Stimulated activated CD8-positive, alpha-beta memory T cell treated with anti-CD3 and anti-CD28 coated beads, Interleukin-7, amount 100 ng/mL, for 1 hour (primary cell): ENCODE data around the gene APBB1.
A peak's percentile ranks its signal among the peaks of the same experiment; 100 is the strongest.

ENCODE experiments used
- DNase-seq, 2 donors: peaks; one replicate each; pipeline ENCODE4 v3.0.0-alpha.2; 2020; ENCODE audit warnings: low read depth in 2 of 2

Gene APBB1

DNA sequence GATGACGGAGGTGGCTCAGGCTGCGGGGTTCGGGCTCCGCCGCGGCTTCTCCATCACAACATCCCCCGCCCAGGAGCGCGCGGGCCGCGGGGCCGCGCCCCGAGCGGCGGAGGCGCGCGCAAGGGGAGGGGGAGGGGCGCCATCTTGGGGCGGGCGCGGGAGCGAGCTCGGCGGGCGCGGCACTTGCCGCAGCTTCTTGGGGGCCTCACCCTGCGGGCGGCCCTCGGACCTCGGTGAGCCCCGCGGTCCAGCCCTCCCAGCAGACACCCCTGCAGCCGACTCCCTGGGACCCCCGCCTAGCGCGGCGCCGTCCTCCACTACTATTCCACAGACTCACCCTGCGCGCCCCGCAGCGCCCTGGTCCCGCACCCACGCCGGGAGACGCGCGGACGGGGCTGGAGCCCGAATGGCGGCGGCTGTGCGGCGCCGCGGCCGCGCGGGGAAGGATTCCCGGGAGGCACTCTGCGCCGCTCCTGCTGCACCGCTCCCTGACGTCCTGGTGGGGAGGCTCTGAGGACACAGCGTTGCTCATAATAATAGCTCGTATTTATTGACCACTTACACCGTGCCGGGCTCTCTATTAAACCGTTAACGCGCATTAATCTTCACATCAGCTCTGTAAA is at the start of gene APBB1:
APBB1 (minus strand) TSS at position 86 of the 623 bp plus-strand sequence. CDS start 7,747 bp downstream, outside the sequence.
- peak; percentile 35 to 46 for DNase-seq

DNA sequence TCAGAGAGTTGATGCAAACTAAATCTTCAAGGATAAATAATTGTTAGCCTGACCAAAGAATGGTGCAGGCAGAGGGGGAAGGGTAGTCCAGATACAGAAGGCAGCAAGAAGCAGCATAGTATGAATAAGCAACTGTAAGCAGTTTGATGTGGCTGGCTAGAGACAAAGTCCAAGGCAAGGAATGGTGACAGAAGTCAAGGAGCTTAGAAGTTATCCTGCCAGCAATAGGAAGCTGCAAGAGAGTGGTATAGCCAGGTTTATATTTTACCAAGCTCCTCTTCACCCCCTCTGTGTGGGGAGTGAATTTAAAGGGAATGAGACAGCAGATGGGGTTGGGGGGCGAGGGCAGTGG is 40.2 kb upstream of the APBB1 start:
- no peak for DNase-seq

DNA sequence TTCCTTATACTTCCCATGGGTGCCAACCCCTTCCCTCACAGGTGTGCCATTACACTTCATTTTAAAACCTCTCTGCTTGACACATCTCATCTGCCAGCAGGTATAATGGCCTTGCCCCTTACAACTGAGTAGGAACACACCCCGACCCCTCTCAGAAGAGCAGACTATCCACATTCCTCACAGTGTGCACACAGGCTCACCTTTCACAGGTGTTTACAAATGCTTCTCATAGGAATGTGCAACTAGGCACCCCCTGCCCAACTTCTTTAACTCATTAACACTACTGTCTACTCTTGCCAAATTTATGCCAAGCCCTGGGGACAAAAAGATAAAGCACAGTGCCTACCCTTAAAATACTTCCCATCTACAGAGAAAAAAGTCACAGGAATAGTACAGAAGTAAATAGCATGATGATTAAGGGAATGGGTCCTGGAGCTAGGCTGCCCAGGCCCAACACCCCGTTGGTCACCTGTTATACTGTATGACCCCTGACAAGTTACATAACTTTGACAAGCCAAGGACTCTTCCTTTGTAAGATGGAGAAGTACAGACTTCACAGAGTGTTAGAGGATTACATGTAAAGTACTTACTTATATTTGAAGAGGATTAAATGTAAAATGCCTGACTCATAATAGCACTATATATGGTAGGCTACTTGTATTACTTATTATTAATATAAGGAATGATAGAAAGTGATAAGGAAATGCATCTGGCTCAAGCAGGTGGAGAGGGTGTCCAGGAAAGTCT is 39.6 kb upstream of the APBB1 start:
- no peak for DNase-seq

DNA sequence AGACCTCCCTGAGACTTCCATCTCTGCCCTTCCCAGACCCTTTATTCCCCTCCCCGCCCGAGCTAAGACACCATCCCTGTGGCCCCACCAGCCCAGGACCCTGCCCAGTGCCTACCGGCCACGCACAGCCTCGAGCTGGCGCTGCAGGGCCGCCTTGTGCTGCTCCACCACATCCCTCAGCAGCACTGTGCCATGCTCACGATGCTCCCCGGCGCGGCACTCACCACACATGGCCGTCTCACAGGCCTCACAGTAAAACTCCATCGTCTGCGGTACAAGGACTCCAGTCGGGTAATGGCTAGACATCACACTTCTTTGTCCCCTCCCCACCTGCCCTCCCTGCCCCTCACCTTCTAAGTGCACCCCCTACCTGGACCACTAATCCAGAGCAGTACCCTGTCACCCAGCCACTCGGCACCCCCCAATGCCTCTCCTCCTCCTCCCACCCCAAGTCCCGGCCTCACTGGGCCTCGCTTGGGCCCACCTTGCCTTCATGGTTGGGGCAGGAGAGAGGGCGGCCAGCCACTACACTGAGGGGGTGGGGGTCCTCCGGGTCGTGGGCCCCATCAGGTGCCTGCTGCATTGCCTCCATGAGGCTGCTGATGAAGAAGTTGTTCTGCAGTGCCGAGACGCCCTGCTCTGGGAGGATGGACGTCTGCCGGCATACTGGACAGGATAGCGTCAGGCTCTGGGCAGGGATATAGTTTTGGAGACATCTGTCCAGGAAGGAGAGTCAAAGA is 38.9 kb upstream of the APBB1 start:
- no peak for DNase-seq

DNA sequence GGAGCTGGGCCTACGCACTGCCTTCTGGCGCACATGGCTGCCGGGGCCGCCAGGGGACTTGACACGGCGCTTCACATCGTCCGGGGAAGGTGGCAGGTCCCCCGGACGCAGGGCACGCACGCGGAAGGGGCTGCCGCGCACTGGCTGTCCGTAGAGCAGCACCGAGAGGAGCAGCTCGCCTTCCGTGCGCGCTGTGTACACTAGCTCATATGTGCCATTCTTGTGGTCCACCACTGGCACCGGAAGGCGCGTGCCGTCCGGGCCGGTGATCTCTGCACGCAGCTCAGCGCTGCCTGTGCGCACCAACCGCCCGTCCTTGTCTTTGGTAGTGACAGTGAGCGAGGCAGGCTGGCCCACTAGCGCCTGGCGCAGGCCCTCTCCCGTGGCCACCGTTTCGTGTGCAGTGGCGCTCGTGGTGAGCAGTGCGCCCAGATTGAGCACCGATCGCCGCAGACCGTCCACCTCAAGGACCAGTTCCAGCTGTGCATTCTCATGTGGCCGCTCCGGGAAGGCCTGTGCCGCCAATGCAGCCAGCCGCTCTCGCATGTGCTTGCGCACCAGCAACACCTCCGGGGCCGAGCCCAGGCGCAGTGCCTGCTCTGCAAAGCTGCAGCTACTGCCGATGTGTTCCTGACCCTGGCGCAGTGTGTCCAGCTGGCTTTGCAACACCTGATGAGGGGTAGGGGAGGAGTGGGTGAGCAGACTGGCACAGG is 37.6 kb upstream of the APBB1 start:
- no peak for DNase-seq

DNA sequence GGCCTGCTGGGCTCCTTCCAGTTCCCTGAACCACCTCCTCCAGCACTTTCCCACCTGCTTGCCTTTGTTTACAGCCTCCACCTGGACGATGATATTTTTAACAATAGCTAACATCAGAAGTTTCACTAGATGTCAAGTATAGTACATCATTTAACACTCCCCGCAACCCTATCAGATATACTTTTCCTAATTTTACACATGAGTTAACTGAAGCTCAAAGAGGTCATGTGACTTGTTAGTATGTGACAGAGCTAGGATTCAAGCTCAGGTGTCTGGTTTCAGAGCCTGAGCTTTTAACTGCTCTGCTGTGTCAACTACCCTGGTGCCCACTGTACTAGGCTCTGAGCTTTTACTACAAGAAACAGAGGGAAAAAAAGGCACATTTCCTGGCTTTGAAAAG is 36.2 kb upstream of the APBB1 start:
- no peak for DNase-seq

DNA sequence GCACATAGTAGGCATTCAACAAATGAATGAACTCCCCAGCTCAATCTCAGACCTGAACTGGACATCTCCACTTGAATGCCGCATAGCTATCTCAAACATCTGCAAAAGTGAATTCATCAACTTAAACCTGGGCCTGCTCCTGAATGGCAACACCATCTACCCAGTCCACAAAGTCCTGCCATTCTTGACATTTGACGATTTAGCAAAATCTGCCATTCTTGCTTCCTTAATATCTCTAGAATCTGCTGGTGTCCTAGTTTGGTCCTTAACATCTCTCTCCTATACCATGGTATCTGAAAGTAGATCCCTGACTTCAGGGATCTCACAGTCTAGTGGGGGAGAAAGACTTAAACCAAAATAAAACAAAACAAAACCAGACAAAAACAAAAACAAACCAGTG is 34.3 kb upstream of the APBB1 start:
- no peak for DNase-seq

DNA sequence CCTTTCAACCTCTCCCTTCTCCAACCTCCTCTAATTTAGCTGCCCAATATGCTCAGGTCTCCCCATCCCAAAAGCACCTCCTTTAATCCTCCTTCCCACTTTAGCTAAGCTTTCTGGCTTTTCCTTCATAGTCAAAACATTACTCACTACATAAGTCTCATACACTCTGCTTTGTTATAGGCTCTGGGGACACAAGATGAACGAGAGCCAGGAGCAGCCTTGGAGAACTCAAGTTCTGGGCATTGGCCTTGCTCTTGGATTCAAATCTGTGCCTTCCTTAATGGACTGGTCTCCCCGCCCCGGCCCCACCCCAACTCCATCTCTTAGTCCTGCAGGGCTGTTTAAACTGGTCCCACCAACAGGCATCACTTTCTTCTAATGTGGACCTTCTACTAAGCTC is 33.3 kb upstream of the APBB1 start:
- DNase-seq: no peak

DNA sequence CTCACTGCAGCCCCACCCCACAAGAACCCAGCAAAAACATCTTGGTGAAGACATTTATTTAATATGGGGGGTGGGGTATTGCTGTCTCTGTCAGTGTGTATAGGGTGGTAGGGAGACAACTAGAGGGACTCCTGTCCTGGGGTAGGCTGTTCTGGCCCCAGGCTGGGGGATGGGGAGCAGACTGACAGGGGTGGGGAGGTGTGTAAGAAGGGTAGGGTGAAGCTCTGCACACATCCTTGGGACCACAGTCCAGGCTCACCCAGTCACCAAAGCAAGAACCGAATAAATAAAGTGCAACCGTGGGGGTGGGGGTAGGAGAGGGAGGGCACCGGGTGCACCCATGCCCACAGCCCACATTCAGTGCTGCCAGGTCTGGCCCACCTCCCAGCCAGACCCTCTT is 29.7 kb upstream of the APBB1 start:
- no peak for DNase-seq

DNA sequence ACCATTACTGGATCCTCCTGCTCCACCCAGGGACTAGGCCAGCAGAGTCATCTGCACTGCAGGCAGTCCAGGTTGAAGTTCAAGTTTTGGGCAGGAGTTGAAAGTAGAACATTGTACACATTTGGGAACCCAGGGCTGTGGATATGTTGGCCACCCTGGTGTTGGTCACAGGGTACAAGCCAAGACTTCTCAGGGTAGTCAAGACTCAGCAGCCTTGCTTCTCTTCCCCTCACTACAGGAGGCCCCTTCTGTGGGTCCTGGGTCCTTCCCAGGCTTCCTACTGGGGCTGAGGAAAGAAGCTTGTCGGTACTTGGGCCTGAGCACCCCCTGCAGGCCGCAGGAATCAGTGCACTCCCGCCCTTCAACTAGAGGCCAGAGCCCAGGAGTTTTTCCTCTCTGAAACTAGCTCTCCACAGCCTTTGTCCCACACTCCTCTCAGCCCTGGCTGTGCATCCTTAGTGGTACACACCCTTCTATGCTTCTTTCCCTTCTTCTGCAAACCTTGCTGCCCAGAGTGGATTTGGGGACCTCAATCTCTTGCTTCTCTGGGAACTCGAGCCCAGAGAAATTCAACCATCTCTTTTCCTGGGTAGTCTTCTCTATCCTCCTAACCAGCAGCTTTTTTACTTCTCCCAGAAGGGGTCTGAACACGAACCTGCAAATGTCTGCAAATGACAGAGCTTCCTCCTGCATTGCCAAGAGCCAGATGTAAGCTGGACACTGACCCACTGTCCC is 24.5 kb upstream of the APBB1 start:
- peak; percentile 17 to 32 for DNase-seq

DNA sequence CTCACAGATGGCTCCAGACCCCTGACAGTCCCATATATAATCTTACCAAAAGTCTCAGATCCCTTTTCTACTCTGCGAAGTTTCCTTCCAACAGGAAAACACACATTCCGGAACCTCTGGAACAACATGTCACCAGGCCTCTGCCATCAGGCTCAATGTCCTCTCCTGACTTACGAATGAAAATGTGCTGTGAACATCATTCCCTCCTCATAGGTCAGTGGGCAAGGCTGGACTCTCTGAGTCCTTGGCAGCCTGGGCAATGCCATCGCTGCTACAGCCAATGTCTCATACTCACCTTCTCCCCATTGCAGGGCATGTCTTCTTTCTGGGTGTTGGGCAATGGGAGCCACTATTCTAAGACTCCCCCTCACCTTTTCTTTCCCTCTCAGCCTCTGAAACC is 23.5 kb upstream of the APBB1 start:
- no peak for DNase-seq

DNA sequence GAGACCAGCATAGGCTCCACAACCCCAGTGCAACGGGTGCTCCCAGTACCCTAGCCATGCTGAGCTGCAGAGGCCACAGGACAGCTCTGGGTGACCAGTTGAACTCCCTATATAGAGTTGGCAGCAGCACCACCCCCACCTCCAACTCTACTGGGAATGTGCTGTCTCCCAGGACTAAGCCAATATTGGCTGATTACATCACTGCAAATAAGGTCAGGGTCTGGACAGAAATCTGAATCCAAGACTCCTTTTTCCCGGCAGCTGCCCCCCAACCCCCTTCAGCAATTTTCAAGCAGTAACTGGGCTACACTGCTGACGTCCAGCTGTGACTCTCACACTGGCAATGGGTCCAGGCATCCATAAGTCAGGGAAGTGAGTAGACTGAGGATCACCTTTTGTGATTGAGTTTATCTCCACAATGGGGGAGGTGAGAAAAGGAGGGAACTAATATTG is 22.0 kb upstream of the APBB1 start, which contains the start of gene HPX:
HPX (minus strand) TSS at position 82 of the 453 bp plus-strand sequence; CDS start at position 58, 24 bp downstream.
- DNase-seq: no peak

DNA sequence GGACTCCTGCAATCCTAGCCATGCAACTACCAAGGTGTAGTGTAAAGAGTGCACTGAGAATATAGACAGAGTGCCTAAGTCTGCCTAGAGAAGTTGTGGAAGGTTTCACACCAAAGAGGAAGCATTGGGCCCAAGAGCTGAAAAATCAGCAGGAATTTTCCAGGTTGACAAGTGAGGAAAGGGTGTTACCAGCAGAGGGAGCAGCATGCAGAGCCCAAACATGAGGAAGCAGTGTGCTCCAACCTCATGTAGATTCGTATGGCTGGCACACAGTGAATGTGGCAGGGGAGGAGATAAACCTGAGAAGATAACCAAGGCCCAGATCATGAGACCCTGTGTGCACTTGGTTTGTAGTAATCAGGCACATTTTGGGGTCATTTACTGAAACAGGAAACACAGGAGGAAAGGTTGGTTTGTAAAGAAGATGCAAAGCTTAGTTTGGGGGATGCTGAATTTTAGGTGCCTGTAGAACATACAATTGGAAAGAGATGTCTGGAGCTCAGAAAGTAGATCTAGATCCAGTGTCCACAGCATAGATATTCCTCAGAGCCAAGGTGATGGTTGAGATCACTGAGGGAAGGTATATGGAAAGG is 20.2 kb upstream of the APBB1 start:
- DNase-seq: no peak

DNA sequence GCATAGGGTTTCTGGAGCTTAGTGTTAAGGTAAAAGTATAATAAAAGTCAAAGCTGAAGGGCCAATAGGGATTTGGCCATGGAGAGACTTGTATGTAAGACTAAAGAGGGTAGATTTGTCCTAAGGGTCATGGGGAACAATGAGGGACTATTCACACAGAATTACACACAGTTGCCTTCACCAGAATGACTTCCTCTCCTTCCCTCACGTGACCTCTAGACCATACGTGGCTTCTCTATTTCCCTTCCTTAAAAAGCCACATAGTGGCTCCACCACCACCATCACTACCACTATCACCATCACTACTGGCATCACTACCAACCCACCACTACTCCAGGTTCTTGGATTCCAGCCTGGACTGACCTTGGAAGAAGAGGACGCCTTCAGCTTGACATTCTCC is 19.1 kb upstream of the APBB1 start:
- no peak for DNase-seq

DNA sequence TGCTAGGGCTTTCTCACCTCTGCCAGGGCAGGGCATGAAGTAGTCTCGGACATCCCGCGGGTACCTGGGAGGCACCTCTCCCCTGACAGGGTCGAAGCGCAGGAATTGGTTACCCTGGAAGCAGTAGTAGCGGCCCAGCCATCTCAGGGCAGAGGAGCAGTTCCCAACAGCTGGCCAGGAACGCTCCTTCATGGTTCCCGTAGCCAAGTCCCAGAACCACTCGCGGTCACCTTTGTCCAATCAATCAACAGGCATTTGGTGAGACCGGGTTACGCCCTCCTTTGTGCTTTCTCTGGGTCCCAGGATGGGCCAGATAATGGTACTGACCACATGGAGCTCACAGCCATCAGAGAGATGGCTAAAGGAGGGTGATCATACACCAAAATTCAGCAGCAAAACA is 18.5 kb upstream of the APBB1 start:
- DNase-seq: no peak

DNA sequence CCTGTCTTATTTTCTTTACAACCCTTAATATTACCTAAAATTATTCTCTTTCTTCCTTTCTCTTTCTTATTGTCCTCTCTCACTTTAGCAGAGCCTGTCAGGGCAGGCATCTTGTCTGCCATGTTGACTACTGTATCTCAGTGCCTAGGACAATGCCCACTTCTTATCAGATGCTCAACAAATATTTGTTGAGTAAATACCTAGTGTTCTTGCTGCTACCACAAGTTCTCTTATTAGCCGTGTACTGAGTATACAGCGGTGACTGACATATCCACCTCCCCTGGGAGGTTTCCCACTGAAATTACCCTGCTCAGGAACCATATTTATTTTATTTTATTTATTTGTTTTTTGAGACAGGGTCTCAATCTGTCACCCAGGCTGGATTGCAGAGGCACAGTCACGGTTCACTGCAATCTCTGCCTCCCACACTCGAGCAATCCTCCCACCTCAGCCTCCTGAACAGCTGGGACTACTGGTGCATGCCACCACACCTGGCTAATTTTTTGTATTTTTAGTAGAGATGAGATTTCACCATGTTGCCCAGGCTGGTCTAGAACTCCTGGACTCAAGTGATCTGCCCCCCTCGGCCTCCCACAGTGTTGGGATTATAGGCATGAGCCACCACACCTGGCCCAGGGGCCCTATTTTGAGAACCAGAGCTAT is 15.2 kb upstream of the APBB1 start:
- DNase-seq: no peak

DNA sequence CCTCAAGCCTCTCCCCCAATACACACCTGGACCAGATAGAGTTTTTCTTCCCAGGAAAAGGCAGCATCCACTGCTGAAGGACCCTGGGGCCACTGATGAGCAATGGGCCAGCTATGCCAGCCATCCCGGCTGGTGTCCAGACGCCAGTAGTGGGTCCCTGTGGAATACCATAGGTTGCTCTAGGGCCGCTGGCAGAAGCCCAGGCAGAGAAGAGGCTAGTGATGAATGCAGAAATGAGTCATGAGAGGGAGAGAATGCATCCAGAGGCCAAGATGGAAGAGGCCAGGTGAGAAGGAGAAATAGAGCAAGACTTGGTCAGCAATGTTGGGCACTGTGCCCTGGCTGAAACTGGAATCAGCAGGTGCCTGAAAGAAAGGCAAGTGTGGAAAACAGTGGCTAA is 13.0 kb upstream of the APBB1 start:
- no peak for DNase-seq

DNA sequence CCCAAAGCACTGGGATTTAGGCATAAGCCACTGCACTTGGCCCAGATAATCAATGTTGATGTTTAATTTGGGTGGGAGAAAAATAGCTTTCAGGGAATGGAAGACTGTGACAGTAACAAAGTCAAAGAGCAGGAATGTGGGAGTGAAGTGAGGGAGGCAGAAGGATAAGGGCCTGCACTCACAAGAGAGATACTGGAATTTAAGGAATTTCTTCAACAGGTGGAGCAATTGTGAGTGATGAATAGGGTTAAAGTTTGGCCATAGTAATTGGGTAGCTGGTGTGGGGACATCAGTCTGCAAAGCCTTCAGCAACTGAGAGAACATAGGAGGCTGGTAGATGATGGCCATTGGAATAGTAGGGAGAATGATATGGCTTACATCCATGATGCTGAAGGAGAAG is 8.6 kb upstream of the APBB1 start:
- no peak for DNase-seq

DNA sequence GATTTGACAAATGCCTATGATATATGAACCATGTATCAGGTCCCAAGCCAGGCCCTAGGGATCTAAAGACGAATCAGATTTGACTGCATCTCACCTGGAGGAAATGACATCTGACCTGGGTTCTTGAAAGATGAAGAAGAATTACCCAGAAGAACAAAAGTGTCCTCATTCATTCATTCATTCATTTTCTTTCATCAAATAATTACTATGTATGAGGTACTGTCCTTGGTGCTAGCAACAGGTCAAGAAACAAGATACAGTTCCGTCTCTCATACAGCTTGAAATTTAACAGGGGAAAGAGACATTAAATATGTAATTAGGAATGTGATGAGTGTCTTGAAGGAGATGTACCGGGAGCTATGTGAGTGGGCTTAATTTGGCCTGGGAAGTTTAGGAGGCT is 1.8 kb upstream of the APBB1 start:
- DNase-seq: no peak

DNA sequence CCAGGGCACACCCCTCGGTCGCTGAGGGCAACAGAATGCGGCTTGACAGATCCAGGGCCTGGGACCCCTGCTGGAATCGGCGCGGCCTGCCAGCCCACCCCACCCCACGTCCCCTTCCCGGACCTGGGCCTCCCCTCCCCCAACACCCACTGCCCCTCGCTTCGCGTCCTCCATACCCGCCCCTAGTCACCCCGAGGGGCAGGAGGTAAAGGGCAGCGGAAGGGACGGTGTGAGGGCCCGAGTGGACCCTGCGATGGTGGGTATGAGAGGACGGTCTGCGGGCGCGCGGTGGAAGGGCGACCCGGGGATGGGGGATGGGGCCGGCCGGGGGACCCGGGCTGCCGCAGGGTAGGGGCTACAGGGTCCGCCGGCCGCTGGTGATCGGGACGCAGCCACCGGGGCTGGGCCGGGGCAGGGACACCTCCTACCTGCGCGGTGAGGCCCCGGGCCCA is 311 bp downstream of the APBB1 start:
- DNase-seq: no peak
